ENCODE measurements around the gene GSN.

The GSN gene

DNA sequence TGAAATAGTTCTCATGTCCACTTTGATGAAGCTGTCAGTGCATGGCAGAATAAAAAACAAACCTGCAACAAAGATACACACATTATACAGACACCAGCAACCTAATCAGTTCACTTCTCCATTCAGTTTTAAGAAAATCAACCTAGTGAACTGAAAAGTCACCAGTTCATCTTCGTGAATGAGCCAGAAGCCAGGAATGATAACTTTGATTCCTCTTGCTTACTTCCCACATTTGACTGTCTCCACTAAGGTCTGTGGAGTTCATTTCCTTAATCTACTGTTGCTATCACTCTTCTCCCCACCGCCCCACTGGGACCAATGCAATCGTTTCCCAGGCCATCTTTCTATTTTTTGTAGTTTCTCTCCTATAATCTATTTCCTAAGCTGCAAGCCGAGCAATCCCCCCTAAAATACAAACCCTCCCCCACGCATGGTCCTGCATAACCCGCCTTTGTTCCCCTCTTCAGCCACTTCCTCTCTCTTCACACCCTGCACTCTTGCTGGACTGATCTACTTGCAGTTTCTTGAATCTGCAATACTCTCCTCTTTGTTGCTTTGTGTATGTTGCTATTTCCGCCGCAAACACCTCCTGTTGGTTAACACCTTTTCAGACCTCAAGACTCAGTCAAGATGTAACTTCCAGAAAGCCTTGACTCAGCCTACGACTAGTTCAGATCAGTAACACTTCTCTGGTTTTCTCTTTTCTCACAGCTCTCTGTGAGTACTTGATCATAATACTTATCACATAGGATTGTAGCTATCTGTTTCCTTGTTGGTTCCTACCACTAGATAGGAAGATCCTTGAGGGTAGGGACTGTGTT is 85.5 kb downstream of the GSN start:
- TF ChIP-seq, protein P1, sequence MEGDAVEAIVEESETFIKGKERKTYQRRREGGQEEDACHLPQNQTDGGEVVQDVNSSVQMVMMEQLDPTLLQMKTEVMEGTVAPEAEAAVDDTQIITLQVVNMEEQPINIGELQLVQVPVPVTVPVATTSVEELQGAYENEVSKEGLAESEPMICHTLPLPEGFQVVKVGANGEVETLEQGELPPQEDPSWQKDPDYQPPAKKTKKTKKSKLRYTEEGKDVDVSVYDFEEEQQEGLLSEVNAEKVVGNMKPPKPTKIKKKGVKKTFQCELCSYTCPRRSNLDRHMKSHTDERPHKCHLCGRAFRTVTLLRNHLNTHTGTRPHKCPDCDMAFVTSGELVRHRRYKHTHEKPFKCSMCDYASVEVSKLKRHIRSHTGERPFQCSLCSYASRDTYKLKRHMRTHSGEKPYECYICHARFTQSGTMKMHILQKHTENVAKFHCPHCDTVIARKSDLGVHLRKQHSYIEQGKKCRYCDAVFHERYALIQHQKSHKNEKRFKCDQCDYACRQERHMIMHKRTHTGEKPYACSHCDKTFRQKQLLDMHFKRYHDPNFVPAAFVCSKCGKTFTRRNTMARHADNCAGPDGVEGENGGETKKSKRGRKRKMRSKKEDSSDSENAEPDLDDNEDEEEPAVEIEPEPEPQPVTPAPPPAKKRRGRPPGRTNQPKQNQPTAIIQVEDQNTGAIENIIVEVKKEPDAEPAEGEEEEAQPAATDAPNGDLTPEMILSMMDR (IDR thresholded peaks at IDR 0.05; ENCODE audit: extremely low read depth, missing control alignments) = no peak
- DNase-seq (ENCODE audit: low spot score) = peak; percentile 65

DNA sequence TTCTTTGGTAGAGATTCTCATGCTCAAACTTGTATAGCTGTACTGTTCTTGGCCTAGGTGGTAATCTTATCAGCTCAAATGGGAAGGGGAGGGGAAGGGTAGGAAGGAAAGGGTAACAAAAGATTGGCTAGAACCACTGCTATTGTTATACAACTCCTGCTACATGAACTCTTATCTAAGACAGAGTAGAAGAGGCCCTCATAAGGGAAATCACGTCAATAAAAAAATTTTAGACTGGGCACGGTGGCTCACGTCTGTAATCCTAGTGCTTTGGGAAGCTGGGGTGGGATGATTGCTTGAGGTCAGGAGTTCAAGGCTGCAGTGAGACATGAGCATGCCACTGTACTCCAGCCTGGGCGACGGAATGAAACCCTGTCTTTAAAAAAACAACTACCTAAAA is 86.2 kb downstream of the GSN start:
- TF ChIP-seq, protein P1 (IDR thresholded peaks at IDR 0.05; ENCODE audit: extremely low read depth, missing control alignments) = no peak
- DNase-seq (ENCODE audit: low spot score) = no peak

DNA sequence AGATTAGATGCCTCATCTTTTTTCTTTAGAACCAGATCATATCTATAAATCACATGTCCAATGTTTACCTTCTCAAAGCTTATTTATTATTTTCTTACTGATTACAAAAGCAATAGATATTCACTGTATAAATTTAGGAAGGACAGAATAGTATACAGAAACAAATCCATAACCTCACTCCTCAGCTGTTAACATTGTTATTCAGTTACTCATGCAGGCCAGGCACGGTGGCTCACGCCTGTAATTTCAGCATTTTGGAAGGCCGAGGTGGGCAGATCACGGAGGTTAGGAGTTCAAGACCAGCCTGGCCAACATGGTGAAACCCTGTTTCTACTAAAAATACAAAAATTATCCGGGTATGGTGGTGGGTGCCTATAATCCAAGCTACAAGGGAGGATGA is 86.8 kb downstream of the GSN start:
- no peak for DNase-seq (ENCODE audit: low spot score)

DNA sequence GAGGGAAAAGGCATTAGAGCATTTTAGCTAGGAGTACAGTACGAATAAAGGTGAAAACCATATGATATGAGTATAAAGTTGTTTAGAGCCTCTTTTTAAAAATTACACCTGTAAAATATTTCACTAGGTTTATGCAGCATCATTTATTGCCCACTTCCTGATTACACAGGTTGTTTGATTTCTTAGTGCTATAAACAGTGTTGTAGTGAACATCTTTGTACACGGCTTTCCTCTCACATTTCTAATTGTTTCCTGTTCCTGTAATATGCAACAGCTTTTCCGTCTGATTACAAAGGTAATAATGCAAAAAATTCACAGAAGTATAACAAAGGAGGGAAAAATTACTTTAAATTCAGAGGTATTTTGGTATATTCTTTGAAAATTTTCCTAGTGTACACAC is 89.0 kb downstream of the GSN start:
- TF ChIP-seq, protein P1 (IDR thresholded peaks at IDR 0.05; ENCODE audit: extremely low read depth, missing control alignments) = no peak
- DNase-seq (ENCODE audit: low spot score) = no peak

More for the DNA sequence above, 86.8 kb downstream of the GSN start:
- TF ChIP-seq, protein P1 (IDR thresholded peaks at IDR 0.05; ENCODE audit: extremely low read depth, missing control alignments) = no peak

DNA sequence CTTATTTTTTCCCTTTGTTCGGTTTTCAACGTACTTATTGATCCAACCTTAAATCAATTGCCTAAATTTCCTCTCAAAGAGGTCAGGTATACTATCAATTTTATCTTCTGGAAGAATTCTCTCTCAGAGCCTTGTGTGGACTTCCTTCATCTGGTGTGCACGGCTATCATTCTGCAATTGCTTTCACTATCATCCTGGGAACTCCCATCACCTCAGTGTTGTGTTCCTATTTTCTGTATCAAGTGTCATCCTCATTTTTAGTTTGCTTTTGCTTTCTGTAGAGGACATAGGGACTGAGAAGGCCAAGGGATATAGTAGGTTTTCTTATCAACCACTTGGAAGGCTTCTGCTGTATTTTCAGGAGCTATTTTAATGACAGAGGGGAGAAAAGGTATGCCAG is 90.8 kb downstream of the GSN start:
- DNase-seq (ENCODE audit: low spot score) = no peak
- TF ChIP-seq, protein P1 (IDR thresholded peaks at IDR 0.05; ENCODE audit: extremely low read depth, missing control alignments) = no peak

DNA sequence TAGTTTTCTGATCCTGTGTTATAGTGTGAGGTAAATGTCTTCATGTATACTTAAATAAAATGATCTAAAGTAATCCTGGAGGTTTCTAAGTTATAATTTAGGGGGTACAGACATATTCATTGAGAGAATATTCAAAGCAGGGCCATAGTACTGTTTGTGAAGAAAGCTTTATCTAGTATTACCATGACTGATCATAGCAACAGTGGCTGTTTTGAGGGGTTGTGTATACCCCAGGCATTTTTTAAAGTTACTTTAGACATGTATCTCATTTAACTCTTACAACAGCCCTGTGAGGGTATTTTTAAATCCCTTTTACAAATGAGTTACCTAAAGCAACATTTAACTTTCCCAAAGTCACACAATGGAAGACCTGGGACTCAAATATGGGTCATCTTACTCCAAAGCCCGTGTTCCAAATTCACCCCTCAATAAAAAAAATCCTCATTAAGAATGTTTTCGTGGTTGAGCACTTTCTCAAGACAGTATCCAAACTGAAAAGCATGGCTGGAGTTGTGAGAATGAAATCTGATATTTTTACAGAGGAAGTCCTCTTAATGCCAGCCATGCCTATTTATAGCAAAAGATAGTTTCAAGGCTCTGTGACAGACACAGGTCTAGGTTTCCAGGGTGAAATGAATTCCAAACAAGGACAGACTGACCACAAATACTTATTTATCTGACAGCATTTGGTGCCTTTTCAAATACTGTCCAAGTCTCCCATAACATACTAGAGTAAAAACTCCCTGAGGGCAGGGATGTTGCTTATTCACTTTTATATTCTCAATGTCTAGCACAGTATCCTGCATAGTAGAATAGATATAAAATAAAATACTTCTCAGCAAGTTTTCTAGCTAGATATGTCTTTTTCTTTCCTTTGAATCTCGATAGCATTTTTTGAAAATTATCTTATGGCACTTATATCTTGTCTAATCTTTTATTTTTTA is 91.7 kb downstream of the GSN start:
- TF ChIP-seq, protein P1 (IDR thresholded peaks at IDR 0.05; ENCODE audit: extremely low read depth, missing control alignments) = no peak
- DNase-seq (ENCODE audit: low spot score) = no peak
